GM12892 (cell line): ENCODE data around the gene NSDHL.

Source experiments
- DNase-seq: peaks from one replicate; pipeline ENCODE4 v3.0.0; 2011; ENCODE audit not compliant: insufficient read length
- FAIRE-seq: peaks from 2 replicates; lab custom pipeline; 2011; peaks lifted over from hg19 to GRCh38; lab: Jason Lieb, UNC
- POLR2A ChIP-seq: IDR thresholded peaks from 2 replicates; pipeline ENCODE4 v1.6.1; 2011; ENCODE audit warnings: low read depth, low read length, control low read depth
- POLR2AphosphoS5 ChIP-seq: IDR thresholded peaks from 2 replicates; pipeline ENCODE4 v1.6.1; 2011; ENCODE audit warnings: low read depth, low read length, control low read depth
- TAF1 ChIP-seq: IDR thresholded peaks from 2 replicates; pipeline ENCODE4 v1.6.1; 2011; ENCODE audit warnings: low read depth, mild to moderate bottlenecking, control low read depth, low read length, borderline replicate concordance

Gene NSDHL

GRCh38 chrX:152878976-152879755 is 48.3 kb downstream of the NSDHL start:
- no peak for DNase-seq
- TF ChIP-seq POLR2A (no peak), TAF1 (no peak), POLR2AphosphoS5 (no peak)
- no peak for FAIRE-seq

- no peak for FAIRE-seq
Observed at GRCh38 chrX:152881289-152881688, 50.4 kb downstream of the NSDHL start.

GRCh38 chrX:152884171-152884570 is 53.3 kb downstream of the NSDHL start:
- TF ChIP-seq TAF1 (no peak), POLR2AphosphoS5 (no peak), POLR2A (no peak)
- no peak for FAIRE-seq
- DNase-seq: no peak

More at GRCh38 chrX:152881289-152881688, 50.4 kb downstream of the NSDHL start:
- TF ChIP-seq TAF1 (no peak), POLR2A (no peak), POLR2AphosphoS5 (no peak)
- no peak for DNase-seq

GRCh38 chrX:152886716-152887115 is 55.9 kb downstream of the NSDHL start:
- TF ChIP-seq TAF1 (no peak), POLR2A (no peak), POLR2AphosphoS5 (no peak)
- no peak for DNase-seq
- FAIRE-seq: no peak

- TF ChIP-seq TAF1: no peak
- no peak for TF ChIP-seq POLR2AphosphoS5
- TF ChIP-seq POLR2A: no peak
- FAIRE-seq (no peak), DNase-seq (no peak)
Observed at GRCh38 chrX:152892499-152892898, 61.6 kb downstream of the NSDHL start.

- FAIRE-seq (no peak), DNase-seq (no peak)
- no peak for TF ChIP-seq POLR2A
- no peak for TF ChIP-seq POLR2AphosphoS5
- TF ChIP-seq TAF1: no peak
Observed at GRCh38 chrX:152892999-152893891, 62.4 kb downstream of the NSDHL start.

- no peak for TF ChIP-seq POLR2AphosphoS5
- DNase-seq: no peak
- no peak for FAIRE-seq
Observed at GRCh38 chrX:152893980-152894610, 63.2 kb downstream of the NSDHL start.

GRCh38 chrX:152895121-152895520 is 64.3 kb downstream of the NSDHL start:
- no peak for DNase-seq
- TF ChIP-seq POLR2AphosphoS5 (no peak), POLR2A (no peak), TAF1 (no peak)
- no peak for FAIRE-seq

GRCh38 chrX:152895724-152896420 is 65.0 kb downstream of the NSDHL start:
- TF ChIP-seq TAF1 (no peak), POLR2A (no peak), POLR2AphosphoS5 (no peak)
- DNase-seq: no peak
- no peak for FAIRE-seq

GRCh38 chrX:152896450-152896849 is 65.6 kb downstream of the NSDHL start:
- FAIRE-seq (no peak), DNase-seq (no peak)
- no peak for TF ChIP-seq POLR2AphosphoS5
- TF ChIP-seq TAF1: no peak
- no peak for TF ChIP-seq POLR2A
